ENCODE data around the gene SFR1. TPM values are rescaled to one million over a fixed set of nuclear protein-coding genes. Genes with fewer than 3 reads are reported as not detected.

The SFR1 gene
- total and polyA plus RNA-seq, 12 donors, result 3.1 to 12.2 (median 5.7) TPM

DNA sequence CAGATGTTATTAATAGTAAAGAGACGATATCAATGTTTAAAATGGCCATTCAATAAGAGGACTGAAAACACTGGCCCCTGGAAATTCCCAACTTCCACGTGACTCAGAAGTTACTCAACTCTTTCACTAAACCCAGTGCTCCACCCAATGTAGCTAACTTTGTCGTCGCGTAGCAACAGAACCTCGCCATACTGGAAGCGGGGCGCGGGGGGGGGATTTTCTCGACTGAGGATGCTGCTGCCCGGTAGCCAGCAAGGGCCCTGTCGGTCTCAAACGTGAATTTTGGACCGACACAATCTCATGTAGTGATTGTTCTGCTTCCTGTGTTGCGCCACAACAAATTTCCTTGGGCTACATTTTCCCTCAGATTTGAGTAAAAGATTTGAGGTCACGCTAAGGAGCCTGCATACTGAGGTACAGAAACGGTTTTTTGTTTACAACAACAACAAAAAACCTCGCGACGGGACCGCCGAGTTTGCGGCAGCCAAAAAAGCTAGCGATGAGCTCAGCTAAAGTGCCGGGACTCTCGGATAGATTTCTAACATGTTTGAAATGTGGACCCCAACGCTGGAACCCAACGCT is 977 bp upstream of the SFR1 start:
- 0 to 1% (median 0%) methylated on average over 19 to 28 of the region's 28 CpGs for WGBS, 4 donors
- Histone ChIP-seq H3K4me3 (peak overlapping the region in 3 of 4 donors; percentile 9 to 89 (median 48)), H3K27me3 (no peaks in the 10 kb centered on the region), H3K9me3 (replicated peaks in 1 of 3) (no peaks in the 10 kb centered on the region), H3K27ac (peak overlapping the region; percentile 85 to 100 (median 98)), H3K36me3 (replicated peaks in 1 of 2) (no peaks in the 10 kb centered on the region), H3K4me1 (replicated peaks in 1 of 2) (peaks cover 0 to 12% of the 10 kb centered on the region in 2 donors)
- peak; percentile 89 to 97 (median 94) for DNase-seq
- intact Hi-C loops (cut with DNase I), result no loop called here
- TF ChIP-seq, protein P1, sequence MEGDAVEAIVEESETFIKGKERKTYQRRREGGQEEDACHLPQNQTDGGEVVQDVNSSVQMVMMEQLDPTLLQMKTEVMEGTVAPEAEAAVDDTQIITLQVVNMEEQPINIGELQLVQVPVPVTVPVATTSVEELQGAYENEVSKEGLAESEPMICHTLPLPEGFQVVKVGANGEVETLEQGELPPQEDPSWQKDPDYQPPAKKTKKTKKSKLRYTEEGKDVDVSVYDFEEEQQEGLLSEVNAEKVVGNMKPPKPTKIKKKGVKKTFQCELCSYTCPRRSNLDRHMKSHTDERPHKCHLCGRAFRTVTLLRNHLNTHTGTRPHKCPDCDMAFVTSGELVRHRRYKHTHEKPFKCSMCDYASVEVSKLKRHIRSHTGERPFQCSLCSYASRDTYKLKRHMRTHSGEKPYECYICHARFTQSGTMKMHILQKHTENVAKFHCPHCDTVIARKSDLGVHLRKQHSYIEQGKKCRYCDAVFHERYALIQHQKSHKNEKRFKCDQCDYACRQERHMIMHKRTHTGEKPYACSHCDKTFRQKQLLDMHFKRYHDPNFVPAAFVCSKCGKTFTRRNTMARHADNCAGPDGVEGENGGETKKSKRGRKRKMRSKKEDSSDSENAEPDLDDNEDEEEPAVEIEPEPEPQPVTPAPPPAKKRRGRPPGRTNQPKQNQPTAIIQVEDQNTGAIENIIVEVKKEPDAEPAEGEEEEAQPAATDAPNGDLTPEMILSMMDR (IDR thresholded peaks at IDR 0.05), result no peak
- TF ChIP-seq POLR2A (IDR thresholded peaks at IDR 0.05), result no peak

DNA sequence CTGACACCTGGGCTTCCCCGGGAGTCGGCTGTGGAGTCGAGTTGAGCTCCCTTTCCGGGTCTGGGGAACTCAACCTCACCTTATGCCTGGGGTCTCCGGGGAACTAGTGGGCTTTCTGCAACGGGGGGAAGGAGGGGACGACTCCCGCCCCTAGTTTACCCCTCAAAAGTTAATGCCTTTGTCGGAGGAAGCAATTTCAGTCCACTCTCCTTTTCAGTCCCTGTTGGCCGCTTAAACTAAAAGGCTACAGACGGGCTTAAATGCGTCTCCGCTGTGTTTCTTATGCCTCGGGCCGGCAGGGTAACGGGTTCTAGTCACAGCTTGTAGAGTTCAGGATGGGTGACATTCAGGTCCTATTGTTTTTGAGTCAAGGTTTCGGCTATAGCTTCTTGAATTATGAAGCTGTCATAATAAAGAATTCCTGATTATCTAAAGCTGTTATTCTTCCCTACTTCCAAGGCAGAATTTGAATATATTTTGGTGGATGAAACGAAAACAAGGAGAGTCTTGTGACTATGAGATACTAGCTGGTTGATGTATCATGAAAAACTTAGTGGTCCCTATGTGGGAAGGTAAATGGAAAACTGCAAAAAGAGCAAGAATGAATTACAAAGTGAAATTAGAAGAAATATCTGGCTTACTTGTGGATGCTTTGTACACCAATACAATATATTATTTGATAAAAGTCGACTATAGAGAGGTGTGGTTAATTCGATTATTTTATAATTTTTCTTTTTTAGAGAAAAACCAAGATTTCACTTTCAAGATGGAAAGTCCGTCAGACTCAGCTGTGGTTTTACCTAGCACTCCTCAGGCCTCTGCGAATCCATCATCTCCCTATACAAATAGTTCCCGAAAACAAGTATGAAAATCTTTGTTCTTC is 495 bp downstream of the SFR1 start:
- intact Hi-C loops (cut with DNase I), result no loop called here
- Histone ChIP-seq H3K27ac (peak overlapping the region in 4 of 5 donors; percentile 63 to 99 (median 86)), H3K27me3 (no peaks in the 10 kb centered on the region), H3K9me3 (replicated peaks in 1 of 3) (no peaks in the 10 kb centered on the region), H3K4me1 (replicated peaks in 1 of 2) (peaks cover 0 to 12% of the 10 kb centered on the region in 2 donors), H3K4me3 (peak overlapping the region; percentile 36 to 89 (median 55)), H3K36me3 (replicated peaks in 1 of 2) (peaks cover 0 to 4% of the 10 kb centered on the region in 2 donors)
- TF ChIP-seq, protein P1 (IDR thresholded peaks at IDR 0.05), result no peak
- peak in 1 of 2 donors; percentile 40 for TF ChIP-seq POLR2A (IDR thresholded peaks at IDR 0.05)
- WGBS, 4 donors, result 19 to 27% (median 20%) methylated on average over 17 to 23 of the region's 23 CpGs
- peak in 1 of 7 donors; percentile 30 for DNase-seq

DNA sequence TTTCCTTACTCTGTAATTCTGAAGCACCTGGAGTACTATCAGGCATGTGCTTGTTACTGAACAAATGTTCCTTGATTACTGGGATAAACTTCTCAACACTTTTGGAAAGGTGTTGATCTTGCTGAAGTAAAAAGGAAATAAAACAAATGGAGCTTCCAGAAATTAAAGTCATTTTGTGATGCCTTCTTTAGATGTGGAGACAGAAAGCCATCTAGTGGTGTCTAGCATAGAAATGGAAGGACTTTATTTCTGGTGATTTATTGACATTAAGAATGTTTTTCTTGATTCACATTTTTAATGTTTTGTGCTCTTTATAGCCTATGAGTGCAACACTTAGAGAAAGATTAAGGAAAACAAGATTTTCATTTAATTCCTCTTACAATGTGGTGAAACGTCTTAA is 1.4 kb downstream of the SFR1 start:
- Histone ChIP-seq H3K4me1 (replicated peaks in 1 of 2) (peaks cover 0 to 12% of the 10 kb centered on the region in 2 donors), H3K9me3 (replicated peaks in 1 of 3) (no peaks in the 10 kb centered on the region), H3K4me3 (no peak overlapping the region), H3K27ac (no peak overlapping the region), H3K36me3 (replicated peaks in 1 of 2) (peaks cover 0 to 4% of the 10 kb centered on the region in 2 donors), H3K27me3 (no peaks in the 10 kb centered on the region)
- intact Hi-C loops (cut with DNase I), result no loop called here
- 61 to 72% (median 66%) methylated on average over 1 of the region's 1 CpG for WGBS, 4 donors
- TF ChIP-seq POLR2A (IDR thresholded peaks at IDR 0.05), result no peak
- TF ChIP-seq, protein P1 (IDR thresholded peaks at IDR 0.05), result peak in 3 of 6 experiments; percentile 7 to 34 (median 9)
- no peak for DNase-seq

DNA sequence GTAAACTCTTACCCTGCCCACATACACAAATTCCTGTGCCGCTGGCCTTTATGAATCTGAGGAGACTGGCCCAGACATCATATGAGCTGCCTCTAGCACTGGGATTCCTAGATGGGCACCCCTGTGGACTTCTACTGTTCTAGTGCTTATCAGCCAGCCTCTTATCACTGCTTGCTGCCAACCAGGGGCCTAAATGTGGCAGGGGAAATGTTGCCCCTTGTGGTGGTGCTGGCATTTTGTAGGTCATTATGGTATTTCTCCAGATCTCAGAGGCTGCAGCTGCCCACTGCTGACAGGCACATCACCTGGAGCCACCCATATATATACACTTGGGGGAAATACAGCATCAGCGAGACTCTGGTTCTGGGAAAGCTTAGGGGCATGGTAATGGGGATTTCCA is 5.4 kb downstream of the SFR1 start:
- DNase-seq, result peak in 1 of 7 donors; percentile 5
- intact Hi-C loops (cut with DNase I), result no loop called here
- Histone ChIP-seq H3K4me3 (no peak overlapping the region), H3K27ac (no peak overlapping the region), H3K36me3 (replicated peaks in 1 of 2) (peaks cover 0 to 4% of the 10 kb centered on the region in 2 donors), H3K4me1 (replicated peaks in 1 of 2) (peaks cover 0 to 4% of the 10 kb centered on the region in 2 donors), H3K9me3 (replicated peaks in 1 of 3) (no peaks in the 10 kb centered on the region), H3K27me3 (no peaks in the 10 kb centered on the region)
- TF ChIP-seq, protein P1 (IDR thresholded peaks at IDR 0.05), result no peak
- TF ChIP-seq POLR2A (IDR thresholded peaks at IDR 0.05), result no peak
- WGBS, 4 donors, result 88 to 95% (median 94%) methylated on average over 2 of the region's 2 CpGs
